ENCODE data around the gene CHCHD5.

CHCHD5 gene

GRCh38 chr2:112588611-112589045, 4.2 kb downstream of the CHCHD5 start:
- Histone ChIP-seq H3K4me3 (ENCODE audit: low read depth, low read length) (no peak overlapping the region), H3K9me3 (ENCODE audit: control insufficient read depth, insufficient read depth, low read length) (no peaks in the 10 kb centered on the region), H3K27me3 (ENCODE audit: control insufficient read depth, insufficient read depth, low read length) (no peaks in the 10 kb centered on the region), H3K27ac (ENCODE audit: low read depth, low read length) (no peak overlapping the region), H3K36me3 (ENCODE audit: control insufficient read depth, insufficient read depth, low read length) (peaks cover 30% of the 10 kb centered on the region), H3K9ac (ENCODE audit: low read depth, low read length) (no peak overlapping the region), H3K4me1 (ENCODE audit: control insufficient read depth, insufficient read depth, low read length) (peaks cover 6% of the 10 kb centered on the region; the same call in 1 of the 2 replicates)

- Histone ChIP-seq H3K4me1 (ENCODE audit: control insufficient read depth, insufficient read depth, low read length) (peaks cover 4% of the 10 kb centered on the region; the same call in 1 of the 2 replicates), H3K36me3 (ENCODE audit: control insufficient read depth, insufficient read depth, low read length) (peaks cover 27% of the 10 kb centered on the region), H3K9ac (ENCODE audit: low read depth, low read length) (no peak overlapping the region), H3K27me3 (ENCODE audit: control insufficient read depth, insufficient read depth, low read length) (no peaks in the 10 kb centered on the region), H3K4me3 (ENCODE audit: low read depth, low read length) (no peak overlapping the region), H3K9me3 (ENCODE audit: control insufficient read depth, insufficient read depth, low read length) (no peaks in the 10 kb centered on the region), H3K27ac (ENCODE audit: low read depth, low read length) (no peak overlapping the region)
Observed at GRCh38 chr2:112591413-112591812, 7.0 kb downstream of the CHCHD5 start.

- Histone ChIP-seq H3K27me3 (ENCODE audit: control insufficient read depth, insufficient read depth, low read length) (no peaks in the 10 kb centered on the region), H3K36me3 (ENCODE audit: control insufficient read depth, insufficient read depth, low read length) (peaks cover 8% of the 10 kb centered on the region), H3K9me3 (ENCODE audit: control insufficient read depth, insufficient read depth, low read length) (no peaks in the 10 kb centered on the region), H3K27ac (ENCODE audit: low read depth, low read length) (no peak overlapping the region), H3K9ac (ENCODE audit: low read depth, low read length) (no peak overlapping the region), H3K4me3 (ENCODE audit: low read depth, low read length) (no peak overlapping the region), H3K4me1 (ENCODE audit: control insufficient read depth, insufficient read depth, low read length) (peaks cover 4% of the 10 kb centered on the region; the same call in 1 of the 2 replicates)
Observed at GRCh38 chr2:112593736-112594135, 9.3 kb downstream of the CHCHD5 start.

GRCh38 chr2:112597537-112598322, 13.3 kb downstream of the CHCHD5 start:
- no peaks in the 10 kb centered on the region for H3K27me3 ChIP-seq (ENCODE audit: control insufficient read depth, insufficient read depth, low read length)
- no peak overlapping the region for H3K27ac ChIP-seq (ENCODE audit: low read depth, low read length)

GRCh38 chr2:112600634-112601033, 16.2 kb downstream of the CHCHD5 start:
- H3K9ac ChIP-seq (ENCODE audit: low read depth, low read length): no peak overlapping the region
- H3K27ac ChIP-seq (ENCODE audit: low read depth, low read length): no peak overlapping the region
- no peaks in the 10 kb centered on the region for H3K9me3 ChIP-seq (ENCODE audit: control insufficient read depth, insufficient read depth, low read length)
- H3K4me1 ChIP-seq (ENCODE audit: control insufficient read depth, insufficient read depth, low read length): no peaks in the 10 kb centered on the region
- H3K27me3 ChIP-seq (ENCODE audit: control insufficient read depth, insufficient read depth, low read length): no peaks in the 10 kb centered on the region
- H3K36me3 ChIP-seq (ENCODE audit: control insufficient read depth, insufficient read depth, low read length): no peaks in the 10 kb centered on the region
- H3K4me3 ChIP-seq (ENCODE audit: low read depth, low read length): no peak overlapping the region

More at GRCh38 chr2:112597537-112598322, 13.3 kb downstream of the CHCHD5 start:
- Histone ChIP-seq H3K9ac (ENCODE audit: low read depth, low read length) (no peak overlapping the region), H3K9me3 (ENCODE audit: control insufficient read depth, insufficient read depth, low read length) (no peaks in the 10 kb centered on the region), H3K4me1 (ENCODE audit: control insufficient read depth, insufficient read depth, low read length) (no peaks in the 10 kb centered on the region), H3K4me3 (ENCODE audit: low read depth, low read length) (no peak overlapping the region), H3K36me3 (ENCODE audit: control insufficient read depth, insufficient read depth, low read length) (no peaks in the 10 kb centered on the region)

- H3K9ac ChIP-seq (ENCODE audit: low read depth, low read length): no peak overlapping the region
- H3K4me1 ChIP-seq (ENCODE audit: control insufficient read depth, insufficient read depth, low read length): no peaks in the 10 kb centered on the region
- no peak overlapping the region for H3K27ac ChIP-seq (ENCODE audit: low read depth, low read length)
- H3K9me3 ChIP-seq (ENCODE audit: control insufficient read depth, insufficient read depth, low read length): no peaks in the 10 kb centered on the region
- no peak overlapping the region for H3K4me3 ChIP-seq (ENCODE audit: low read depth, low read length)
- no peaks in the 10 kb centered on the region for H3K36me3 ChIP-seq (ENCODE audit: control insufficient read depth, insufficient read depth, low read length)
- no peaks in the 10 kb centered on the region for H3K27me3 ChIP-seq (ENCODE audit: control insufficient read depth, insufficient read depth, low read length)
Observed at GRCh38 chr2:112601754-112602153, 17.3 kb downstream of the CHCHD5 start.

GRCh38 chr2:112602917-112603316, 18.5 kb downstream of the CHCHD5 start:
- Histone ChIP-seq H3K27ac (ENCODE audit: low read depth, low read length) (no peak overlapping the region), H3K4me1 (ENCODE audit: control insufficient read depth, insufficient read depth, low read length) (no peaks in the 10 kb centered on the region), H3K9me3 (ENCODE audit: control insufficient read depth, insufficient read depth, low read length) (no peaks in the 10 kb centered on the region), H3K9ac (ENCODE audit: low read depth, low read length) (no peak overlapping the region), H3K4me3 (ENCODE audit: low read depth, low read length) (no peak overlapping the region), H3K36me3 (ENCODE audit: control insufficient read depth, insufficient read depth, low read length) (no peaks in the 10 kb centered on the region), H3K27me3 (ENCODE audit: control insufficient read depth, insufficient read depth, low read length) (no peaks in the 10 kb centered on the region)

- Histone ChIP-seq H3K9me3 (ENCODE audit: control insufficient read depth, insufficient read depth, low read length) (no peaks in the 10 kb centered on the region), H3K27ac (ENCODE audit: low read depth, low read length) (no peak overlapping the region), H3K9ac (ENCODE audit: low read depth, low read length) (no peak overlapping the region), H3K27me3 (ENCODE audit: control insufficient read depth, insufficient read depth, low read length) (no peaks in the 10 kb centered on the region), H3K36me3 (ENCODE audit: control insufficient read depth, insufficient read depth, low read length) (no peaks in the 10 kb centered on the region), H3K4me3 (ENCODE audit: low read depth, low read length) (no peak overlapping the region), H3K4me1 (ENCODE audit: control insufficient read depth, insufficient read depth, low read length) (no peaks in the 10 kb centered on the region)
Observed at GRCh38 chr2:112603731-112604130, 19.3 kb downstream of the CHCHD5 start.

GRCh38 chr2:112604952-112605351, 20.5 kb downstream of the CHCHD5 start:
- H3K36me3 ChIP-seq (ENCODE audit: control insufficient read depth, insufficient read depth, low read length): no peaks in the 10 kb centered on the region
- no peak overlapping the region for H3K4me3 ChIP-seq (ENCODE audit: low read depth, low read length)
- H3K27me3 ChIP-seq (ENCODE audit: control insufficient read depth, insufficient read depth, low read length): no peaks in the 10 kb centered on the region
- no peaks in the 10 kb centered on the region for H3K4me1 ChIP-seq (ENCODE audit: control insufficient read depth, insufficient read depth, low read length)
- H3K9ac ChIP-seq (ENCODE audit: low read depth, low read length): no peak overlapping the region
- H3K27ac ChIP-seq (ENCODE audit: low read depth, low read length): no peak overlapping the region
- no peaks in the 10 kb centered on the region for H3K9me3 ChIP-seq (ENCODE audit: control insufficient read depth, insufficient read depth, low read length)

- Histone ChIP-seq H3K36me3 (ENCODE audit: control insufficient read depth, insufficient read depth, low read length) (no peaks in the 10 kb centered on the region), H3K4me3 (ENCODE audit: low read depth, low read length) (no peak overlapping the region), H3K27ac (ENCODE audit: low read depth, low read length) (no peak overlapping the region), H3K27me3 (ENCODE audit: control insufficient read depth, insufficient read depth, low read length) (no peaks in the 10 kb centered on the region), H3K4me1 (ENCODE audit: control insufficient read depth, insufficient read depth, low read length) (no peaks in the 10 kb centered on the region), H3K9me3 (ENCODE audit: control insufficient read depth, insufficient read depth, low read length) (no peaks in the 10 kb centered on the region), H3K9ac (ENCODE audit: low read depth, low read length) (no peak overlapping the region)
Observed at GRCh38 chr2:112605926-112606325, 21.5 kb downstream of the CHCHD5 start.

GRCh38 chr2:112606547-112606946, 22.1 kb downstream of the CHCHD5 start:
- Histone ChIP-seq H3K4me1 (ENCODE audit: control insufficient read depth, insufficient read depth, low read length) (no peaks in the 10 kb centered on the region), H3K9me3 (ENCODE audit: control insufficient read depth, insufficient read depth, low read length) (no peaks in the 10 kb centered on the region), H3K27ac (ENCODE audit: low read depth, low read length) (no peak overlapping the region), H3K27me3 (ENCODE audit: control insufficient read depth, insufficient read depth, low read length) (no peaks in the 10 kb centered on the region), H3K36me3 (ENCODE audit: control insufficient read depth, insufficient read depth, low read length) (no peaks in the 10 kb centered on the region), H3K9ac (ENCODE audit: low read depth, low read length) (no peak overlapping the region), H3K4me3 (ENCODE audit: low read depth, low read length) (no peak overlapping the region)

Measured in HUES48 (cell line).